Vagina (tissue), 2 donors: ENCODE measurements around the gene SLC34A1. TPM values are rescaled to one million over a fixed set of nuclear protein-coding genes. Genes with fewer than 3 reads are reported as not detected.

ENCODE experiments used
- DNase-seq, 2 donors: peaks; one replicate each; pipeline ENCODE4 v3.0.0-alpha.2; 2017; ENCODE audit errors: extremely low spot score in 2 of 2
- H3K27ac ChIP-seq: fragments of 200-600 bp; sonication (generic); one replicate; pipeline ENCODE4 v1.5.1; 2019
- H3K27me3 ChIP-seq: fragments of 200-600 bp; sonication (generic); one replicate; pipeline ENCODE4 v1.5.1; 2019
- H3K36me3 ChIP-seq, 2 donors: fragments of 200-600 bp; sonication (generic); one replicate each; pipeline ENCODE4 v1.5.1; 2017 to 2019
- H3K4me1 ChIP-seq: fragments of 200-600 bp; sonication (generic); one replicate; pipeline ENCODE4 v1.5.1; 2019
- H3K4me3 ChIP-seq, 2 donors: fragments of 200-600 bp; sonication (generic); 1 replicate in 1 of 2; 2 replicates in 1 of 2; pipeline ENCODE4 v1.5.1; 2016 to 2019
- H3K9me3 ChIP-seq: fragments of 200-600 bp; sonication (generic); one replicate; pipeline ENCODE4 v1.5.1; 2019
- CTCF ChIP-seq, 3 experiments: fragments of 450-650 bp in 2 of 3; fragments of 200-600 bp in 1 of 3; sonication (generic) in 1 of 3; IDR thresholded peaks; one replicate each; pipeline ENCODE4 v1.5.1; 2017 to 2019; ENCODE audit warnings: antibody characterized with exemption in 3 of 3, mild to moderate bottlenecking in 2 of 3, moderate library complexity in 2 of 3
- POLR2A ChIP-seq, 2 donors: fragments of 450-650 bp; IDR thresholded peaks; one replicate each; pipeline ENCODE4 v1.6.1; 2017; ENCODE audit warnings: antibody characterized with exemption in 2 of 2, mild to moderate bottlenecking in 2 of 2, moderate library complexity in 2 of 2
- POLR2AphosphoS5 ChIP-seq, 2 donors: sonication (generic); formaldehyde crosslinking; IDR thresholded peaks; one replicate each; pipeline ENCODE4 v1.9.0; 2017; ENCODE audit warnings: antibody characterized with exemption in 2 of 2, mild to moderate bottlenecking in 2 of 2, low read depth in 1 of 2; ENCODE audit not compliant: insufficient read depth in 1 of 2
- intact Hi-C: fragments of 100-400 bp; cut with DNase I; formaldehyde crosslinking; loops from one replicate; pipeline ENCODE4 v1.15.1; 2023
- total RNA-seq: library from RNA; depleted of rRNA; stranded (reverse); fragments of >200 nt; gene quantifications from one replicate; pipeline ENCODE4 v1.2.3, GENCODE V29; 2016

The SLC34A1 gene
- total RNA-seq, 1 donor from 2014 or later = not detected

GRCh38 chr5:177344891-177345290, 39.3 kb upstream of the SLC34A1 start:
- DNase-seq = no peak
- Histone ChIP-seq H3K27me3 (no peaks in the 10 kb centered on the region), H3K4me1 (peaks cover 37% of the 10 kb centered on the region), H3K4me3 (no peak overlapping the region), H3K9me3 (no peaks in the 10 kb centered on the region), H3K27ac (no peak overlapping the region), H3K36me3 (peaks cover 0 to 15% of the 10 kb centered on the region in 2 donors)
- TF ChIP-seq CTCF (IDR thresholded peaks at IDR 0.05) (no peak), POLR2AphosphoS5 (IDR thresholded peaks at IDR 0.05; ENCODE audit: insufficient read depth in 1 of 2, low read depth in 1 of 2) (no peak), POLR2A (IDR thresholded peaks at IDR 0.05) (no peak)
- intact Hi-C loops = loop anchor here (10.0 kb wide), 1 partner anchor 1100 kb away; no protein-coding TSS in a partner anchor

- intact Hi-C loops = loop anchor here (10.0 kb wide), 1 partner anchor 1098 kb away; no protein-coding TSS in a partner anchor
- H3K27me3 ChIP-seq = no peaks in the 10 kb centered on the region
- no peak overlapping the region for H3K4me3 ChIP-seq
- peaks cover 0 to 11% of the 10 kb centered on the region in 2 donors for H3K36me3 ChIP-seq
- no peaks in the 10 kb centered on the region for H3K9me3 ChIP-seq
- no peak for DNase-seq
- TF ChIP-seq POLR2A (IDR thresholded peaks at IDR 0.05) = no peak
- no peak for TF ChIP-seq CTCF (IDR thresholded peaks at IDR 0.05)
- TF ChIP-seq POLR2AphosphoS5 (IDR thresholded peaks at IDR 0.05; ENCODE audit: insufficient read depth in 1 of 2, low read depth in 1 of 2) = no peak
- peaks cover 50% of the 10 kb centered on the region for H3K4me1 ChIP-seq
- no peak overlapping the region for H3K27ac ChIP-seq
Observed at GRCh38 chr5:177346820-177347219, 37.4 kb upstream of the SLC34A1 start.

GRCh38 chr5:177347699-177348098, 36.5 kb upstream of the SLC34A1 start:
- peaks cover 53% of the 10 kb centered on the region for H3K4me1 ChIP-seq
- no peaks in the 10 kb centered on the region for H3K9me3 ChIP-seq
- H3K4me3 ChIP-seq = no peak overlapping the region
- peaks cover 0 to 6% of the 10 kb centered on the region in 2 donors for H3K36me3 ChIP-seq
- H3K27me3 ChIP-seq = no peaks in the 10 kb centered on the region
- TF ChIP-seq CTCF (IDR thresholded peaks at IDR 0.05) (no peak), POLR2AphosphoS5 (IDR thresholded peaks at IDR 0.05; ENCODE audit: insufficient read depth in 1 of 2, low read depth in 1 of 2) (no peak), POLR2A (IDR thresholded peaks at IDR 0.05) (no peak)
- DNase-seq = no peak
- intact Hi-C loops = loop anchor here (10.0 kb wide), 1 partner anchor 1097 kb away; no protein-coding TSS in a partner anchor
- no peak overlapping the region for H3K27ac ChIP-seq

GRCh38 chr5:177349362-177349647, 34.9 kb upstream of the SLC34A1 start:
- H3K4me3 ChIP-seq = no peak overlapping the region
- H3K4me1 ChIP-seq = peaks cover 53% of the 10 kb centered on the region
- H3K36me3 ChIP-seq = peaks cover 0 to 5% of the 10 kb centered on the region in 2 donors
- H3K27ac ChIP-seq = no peak overlapping the region
- no peak for DNase-seq
- H3K9me3 ChIP-seq = no peaks in the 10 kb centered on the region
- intact Hi-C loops = loop anchor here (10.0 kb wide), 1 partner anchor 1095 kb away; no protein-coding TSS in a partner anchor
- TF ChIP-seq POLR2A (IDR thresholded peaks at IDR 0.05) (no peak), POLR2AphosphoS5 (IDR thresholded peaks at IDR 0.05; ENCODE audit: insufficient read depth in 1 of 2, low read depth in 1 of 2) (no peak), CTCF (IDR thresholded peaks at IDR 0.05) (no peak)
- no peaks in the 10 kb centered on the region for H3K27me3 ChIP-seq

- Histone ChIP-seq H3K4me3 (peak overlapping the region; percentile 68 to 99), H3K27ac (no peak overlapping the region), H3K4me1 (peaks cover 53% of the 10 kb centered on the region)
Observed at GRCh38 chr5:177349762-177350161, 34.5 kb upstream of the SLC34A1 start.

More at GRCh38 chr5:177349762-177350161, 34.5 kb upstream of the SLC34A1 start:
- intact Hi-C loops = loop anchor here (10.0 kb wide), 1 partner anchor 1095 kb away; no protein-coding TSS in a partner anchor
- TF ChIP-seq POLR2AphosphoS5 (IDR thresholded peaks at IDR 0.05; ENCODE audit: insufficient read depth in 1 of 2, low read depth in 1 of 2) (no peak), CTCF (IDR thresholded peaks at IDR 0.05) (no peak), POLR2A (IDR thresholded peaks at IDR 0.05) (no peak)
- no peak for DNase-seq
- Histone ChIP-seq H3K27me3 (no peaks in the 10 kb centered on the region), H3K36me3 (peaks cover 0 to under 1% of the 10 kb centered on the region in 2 donors), H3K9me3 (no peaks in the 10 kb centered on the region)
